Brain microvascular endothelial cell (primary cell): ENCODE results near the gene CCDC178.

Experiments
- DNase-seq: peaks from one replicate; pipeline ENCODE4 v3.0.0-alpha.2; 2020
- H3K27ac ChIP-seq: fragments of 250-450 bp; sonication (Bioruptor Pico); 2 replicates; pipeline ENCODE4 v1.5.1; 2020; ENCODE audit warnings: mild to moderate bottlenecking, moderate library complexity
- H3K27me3 ChIP-seq: fragments of 250-450 bp; sonication (Bioruptor Pico); replicated peaks from 2 replicates; pipeline ENCODE4 v1.5.1; 2020; ENCODE audit warnings: mild to moderate bottlenecking
- H3K36me3 ChIP-seq: fragments of 250-450 bp; sonication (Bioruptor Pico); replicated peaks from 2 replicates; pipeline ENCODE4 v1.5.1; 2020; ENCODE audit warnings: mild to moderate bottlenecking
- H3K4me3 ChIP-seq: 2 replicates; pipeline ENCODE4 v1.5.1; 2011; ENCODE audit warnings: low read depth, mild to moderate bottlenecking, control low read depth, low read length, moderate library complexity
- CTCF ChIP-seq: IDR thresholded peaks from 2 replicates; pipeline ENCODE4 v1.5.1; 2011; ENCODE audit warnings: low read depth, mild to moderate bottlenecking, moderate library complexity, low read length, control low read depth, inconsistent platforms; ENCODE audit errors: missing control alignments
- in situ Hi-C: cut with HindIII; loops from 2 replicates; pipeline ENCODE4 v1.10.0; 2017; ENCODE audit warnings: low sequenced_read_pairs, low pct_ligation_motif_present

Gene CCDC178

GRCh38 chr18:33467531-33467930 lies 27.0 kb upstream of the CCDC178 start:
- Histone ChIP-seq H3K27ac (no peak overlapping the region), H3K4me3 (no peak overlapping the region), H3K27me3 (no peaks in the 10 kb centered on the region), H3K36me3 (no peaks in the 10 kb centered on the region)
- in situ Hi-C loops = no loop called here
- no peak for TF ChIP-seq CTCF
- DNase-seq = no peak

GRCh38 chr18:33466822-33467221 lies 26.3 kb upstream of the CCDC178 start:
- TF ChIP-seq CTCF = no peak
- H3K27ac ChIP-seq = no peak overlapping the region
- H3K27me3 ChIP-seq = no peaks in the 10 kb centered on the region
- no peaks in the 10 kb centered on the region for H3K36me3 ChIP-seq
- H3K4me3 ChIP-seq = no peak overlapping the region
- no peak for DNase-seq
- in situ Hi-C loops = no loop called here

GRCh38 chr18:33460681-33461080 lies 20.2 kb upstream of the CCDC178 start:
- no peak for TF ChIP-seq CTCF
- Histone ChIP-seq H3K27ac (no peak overlapping the region), H3K4me3 (no peak overlapping the region), H3K36me3 (no peaks in the 10 kb centered on the region), H3K27me3 (no peaks in the 10 kb centered on the region)
- no peak for DNase-seq
- in situ Hi-C loops = no loop called here

GRCh38 chr18:33459612-33460011 lies 19.1 kb upstream of the CCDC178 start:
- Histone ChIP-seq H3K36me3 (no peaks in the 10 kb centered on the region), H3K4me3 (no peak overlapping the region), H3K27ac (no peak overlapping the region), H3K27me3 (no peaks in the 10 kb centered on the region)
- in situ Hi-C loops = no loop called here
- TF ChIP-seq CTCF = no peak
- DNase-seq = no peak

GRCh38 chr18:33446604-33447003 lies 6.1 kb upstream of the CCDC178 start:
- Histone ChIP-seq H3K27ac (no peak overlapping the region), H3K36me3 (no peaks in the 10 kb centered on the region), H3K27me3 (no peaks in the 10 kb centered on the region), H3K4me3 (no peak overlapping the region)
- DNase-seq = no peak
- in situ Hi-C loops = no loop called here
- TF ChIP-seq CTCF = no peak

GRCh38 chr18:33444709-33445108 lies 4.2 kb upstream of the CCDC178 start:
- peaks cover 3% of the 10 kb centered on the region for H3K27me3 ChIP-seq
- H3K27ac ChIP-seq = no peak overlapping the region
- H3K36me3 ChIP-seq = no peaks in the 10 kb centered on the region
- in situ Hi-C loops = no loop called here
- no peak for TF ChIP-seq CTCF
- no peak overlapping the region for H3K4me3 ChIP-seq
- no peak for DNase-seq
